Liver (tissue), 9 donors: ENCODE data around the gene CDC14A. TPM values are rescaled to one million over a fixed set of nuclear protein-coding genes. Genes with fewer than 3 reads are reported as not detected.

ENCODE experiments used
- DNase-seq: peaks from one replicate; pipeline ENCODE4 v3.0.0-alpha.2; 2017; ENCODE audit warnings: low spot score
- H3K27ac ChIP-seq, 2 donors: one replicate each; pipeline ENCODE4 v1.7.0; 2013; ENCODE audit warnings: inconsistent platforms in 2 of 2, low read length in 2 of 2, control low read depth in 1 of 2, low read depth in 1 of 2, mild to moderate bottlenecking in 1 of 2
- H3K27me3 ChIP-seq, 4 donors: one replicate each; pipeline versions ENCODE4 v1.6.1 to v1.7.0; 2013; ENCODE audit warnings: low read length in 3 of 4, inconsistent platforms in 1 of 4, mild to moderate bottlenecking in 1 of 4, moderate library complexity in 1 of 4; ENCODE audit not compliant: control insufficient read depth in 4 of 4, insufficient read depth in 4 of 4
- H3K36me3 ChIP-seq, 4 donors: one replicate each; pipeline versions ENCODE4 v1.6.1 to v1.7.0; 2013; ENCODE audit warnings: low read length in 3 of 4, mild to moderate bottlenecking in 3 of 4, low read depth in 1 of 4, moderate library complexity in 1 of 4; ENCODE audit not compliant: control insufficient read depth in 4 of 4, insufficient read depth in 3 of 4
- H3K4me1 ChIP-seq, 4 donors: one replicate each; pipeline versions ENCODE4 v1.6.1 to v1.7.0; 2013; ENCODE audit warnings: low read length in 3 of 4, mild to moderate bottlenecking in 3 of 4, moderate library complexity in 1 of 4; ENCODE audit not compliant: control insufficient read depth in 4 of 4, insufficient read depth in 4 of 4
- H3K4me3 ChIP-seq, 3 donors: one replicate each; pipeline versions ENCODE4 v1.6.1 to v1.7.0; 2013; ENCODE audit warnings: low read length in 3 of 3, control low read depth in 1 of 3, low read depth in 1 of 3, mild to moderate bottlenecking in 1 of 3
- H3K9ac ChIP-seq, 2 donors: one replicate each; pipeline ENCODE4 v1.7.0; 2013; ENCODE audit warnings: low read length in 2 of 2, mild to moderate bottlenecking in 2 of 2, moderate library complexity in 2 of 2, control low read depth in 1 of 2, low read depth in 1 of 2
- H3K9me3 ChIP-seq, 4 donors: one replicate each; pipeline versions ENCODE4 v1.6.1 to v1.7.0; 2013; ENCODE audit warnings: low read length in 3 of 4; ENCODE audit not compliant: control insufficient read depth in 4 of 4
- EGR1 ChIP-seq, 2 donors: IDR thresholded peaks; 2 replicates each; pipeline ENCODE4 v1.6.1; 2016 to 2018; ENCODE audit warnings: antibody characterized with exemption in 2 of 2, low read depth in 2 of 2
- FOXA1 ChIP-seq: IDR thresholded peaks from 2 replicates; pipeline ENCODE4 v1.6.1; 2016; ENCODE audit warnings: antibody characterized with exemption
- FOXA2 ChIP-seq: IDR thresholded peaks from 2 replicates; pipeline ENCODE4 v1.6.1; 2016; ENCODE audit warnings: antibody characterized with exemption
- HNF4A ChIP-seq, 2 donors: conservative IDR thresholded peaks; 2 replicates each; pipeline ENCODE4 v1.6.1; 2016; ENCODE audit warnings: antibody characterized with exemption in 2 of 2, mild to moderate bottlenecking in 2 of 2
- HNF4G ChIP-seq: IDR thresholded peaks from 2 replicates; pipeline ENCODE4 v1.6.1; 2016; ENCODE audit warnings: antibody characterized with exemption
- JUND ChIP-seq, 2 donors: IDR thresholded peaks; 2 replicates each; pipeline ENCODE4 v1.6.1; 2016; ENCODE audit warnings: antibody characterized with exemption in 2 of 2
- RAD21 ChIP-seq, 2 donors: IDR thresholded peaks; 2 replicates each; pipeline ENCODE4 v1.6.1; 2016; ENCODE audit warnings: antibody characterized with exemption in 2 of 2, mild to moderate bottlenecking in 2 of 2
- RXRA ChIP-seq, 2 donors: IDR thresholded peaks; 2 replicates each; pipeline ENCODE4 v1.6.1; 2017 to 2018; ENCODE audit warnings: antibody characterized with exemption in 2 of 2, mild to moderate bottlenecking in 1 of 2
- SP1 ChIP-seq: IDR thresholded peaks from 2 replicates; pipeline ENCODE4 v1.6.1; 2018; ENCODE audit warnings: antibody characterized with exemption, mild to moderate bottlenecking
- TAF1 ChIP-seq: conservative IDR thresholded peaks from 2 replicates; pipeline ENCODE4 v1.6.1; 2016; ENCODE audit warnings: antibody characterized with exemption, mild to moderate bottlenecking
- YY1 ChIP-seq: IDR thresholded peaks from 2 replicates; pipeline ENCODE4 v1.6.1; 2016; ENCODE audit warnings: antibody characterized with exemption, mild to moderate bottlenecking
- WGBS: extraction: QIAGEN DNeasy Blood & Tissue Kit; methylation state at CpG from one replicate; pipeline ENCODE4 v1.1.7; 2013; 5-methylcytosine and 5-hydroxymethylcytosine counted together
- polyA plus RNA-seq, 2 donors: library from polyadenylated mRNA; stranded (reverse) in 1 of 2; unstranded in 1 of 2; fragments of 200-250 nt in 1 of 2; fragments of >200 nt in 1 of 2; fragmentation: Nextera tagmentation in 1 of 2; extraction: Ambion mirVana in 1 of 2; gene quantifications; one replicate each; pipeline versions ENCODE4 v1.2.1 to v1.2.3, GENCODE V29; 2013 to 2015
- total RNA-seq, 2 donors: library from RNA; depleted of rRNA; stranded (reverse); fragments of >200 nt; gene quantifications; one replicate each; pipeline ENCODE4 v1.2.3, GENCODE V29; 2014
- TF ChIP-seq, protein P1 (sequence below): IDR thresholded peaks from 2 replicates; pipeline ENCODE4 v1.6.1; 2016; ENCODE audit warnings: antibody characterized with exemption
- TF ChIP-seq, protein P2 (sequence below): IDR thresholded peaks from 2 replicates; pipeline ENCODE4 v1.6.1; 2016; ENCODE audit warnings: antibody characterized with exemption, mild to moderate bottlenecking
- TF ChIP-seq, protein P3 (sequence below): IDR thresholded peaks from 2 replicates; pipeline ENCODE4 v1.6.1; 2016; ENCODE audit warnings: antibody characterized with exemption
- TF ChIP-seq, protein P4 (sequence below): IDR thresholded peaks from 2 replicates; pipeline ENCODE4 v1.6.1; 2016; ENCODE audit warnings: antibody characterized with exemption
- TF ChIP-seq, protein P5 (sequence below): fragments of 150-350 bp; IDR thresholded peaks from 2 replicates; pipeline ENCODE4 v1.5.1; 2017; ENCODE audit warnings: improper control_type of control experiment, low read depth, low read length; ENCODE audit not compliant: missing input control
- donor health status: healthy.
- donor health status: healthy.
- donor health status: healthy.
- donor health status: healthy.
- donor health status: healthy.

The CDC14A gene
- total and polyA plus RNA-seq, 4 donors, result 0.39 to 4.1 (median 2.6) TPM

DNA sequence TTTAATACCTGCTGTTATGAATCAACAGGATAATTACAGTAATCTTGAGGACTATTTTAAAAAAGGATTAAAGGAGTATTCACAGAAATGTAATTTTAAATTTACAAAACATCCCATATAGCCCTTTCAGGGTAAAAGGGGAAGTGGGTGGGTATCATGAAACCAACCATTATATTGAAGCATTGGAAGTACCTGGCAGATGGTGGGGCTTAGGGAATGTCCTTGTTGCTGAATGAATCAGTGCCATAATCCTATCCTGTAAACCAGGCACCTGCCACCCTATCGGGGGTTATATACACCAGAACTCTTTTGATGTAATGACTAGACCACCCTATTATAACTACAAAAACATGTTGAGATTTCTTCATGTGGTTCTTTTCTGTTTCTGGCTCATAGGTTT, 30.4 kb downstream of the CDC14A start:
- no peaks in the 10 kb centered on the region for H3K4me1 ChIP-seq
- no peak for DNase-seq
- H3K27me3 ChIP-seq, result no peaks in the 10 kb centered on the region

DNA sequence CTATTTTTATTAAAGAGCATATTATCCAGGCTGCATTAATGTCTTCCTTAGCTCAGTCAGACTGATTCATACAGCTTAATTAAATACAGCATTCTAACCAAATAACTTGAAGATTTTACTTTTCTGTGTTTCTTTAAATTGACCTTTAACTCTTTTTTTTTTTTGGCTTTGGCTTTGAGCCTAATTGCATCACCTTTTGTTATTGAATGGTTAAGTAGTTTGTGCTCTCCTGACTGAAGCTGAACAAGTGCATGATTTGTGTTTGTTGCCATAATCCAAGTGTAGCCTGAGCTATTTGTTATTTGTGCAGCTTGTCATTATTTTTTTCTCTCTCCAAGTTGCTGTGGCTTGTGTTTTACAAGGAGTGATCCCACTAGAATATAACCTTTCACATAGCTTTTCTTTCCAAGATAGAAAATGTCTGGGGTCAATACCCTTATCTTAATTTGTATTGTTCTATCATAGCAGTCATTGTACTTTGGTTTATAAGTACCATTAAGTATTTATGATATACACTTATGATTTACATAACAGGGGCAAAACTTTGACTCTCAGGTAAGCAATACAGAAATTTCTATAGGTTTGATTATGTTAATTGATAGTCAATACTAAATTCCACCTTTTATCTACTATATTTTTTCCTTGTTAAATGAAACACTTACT, 31.6 kb downstream of the CDC14A start:
- H3K4me1 ChIP-seq, result no peaks in the 10 kb centered on the region
- H3K36me3 ChIP-seq, result no peaks in the 10 kb centered on the region
- H3K9ac ChIP-seq, result no peak overlapping the region
- H3K27me3 ChIP-seq, result no peaks in the 10 kb centered on the region
- no peaks in the 10 kb centered on the region for H3K9me3 ChIP-seq
- TF ChIP-seq JUND (IDR thresholded peaks at IDR 0.05) (no peak), SP1 (no peak), HNF4G (no peak), HNF4A (conservative IDR thresholded peaks at IDR 0.05) (no peak), TAF1 (no peak), FOXA2 (no peak), RXRA (IDR thresholded peaks at IDR 0.05) (no peak), YY1 (no peak), RAD21 (IDR thresholded peaks at IDR 0.05) (no peak), FOXA1 (no peak), EGR1 (IDR thresholded peaks at IDR 0.05; ENCODE audit: low read depth in 2 of 2) (no peak)
- TF ChIP-seq, protein P1, sequence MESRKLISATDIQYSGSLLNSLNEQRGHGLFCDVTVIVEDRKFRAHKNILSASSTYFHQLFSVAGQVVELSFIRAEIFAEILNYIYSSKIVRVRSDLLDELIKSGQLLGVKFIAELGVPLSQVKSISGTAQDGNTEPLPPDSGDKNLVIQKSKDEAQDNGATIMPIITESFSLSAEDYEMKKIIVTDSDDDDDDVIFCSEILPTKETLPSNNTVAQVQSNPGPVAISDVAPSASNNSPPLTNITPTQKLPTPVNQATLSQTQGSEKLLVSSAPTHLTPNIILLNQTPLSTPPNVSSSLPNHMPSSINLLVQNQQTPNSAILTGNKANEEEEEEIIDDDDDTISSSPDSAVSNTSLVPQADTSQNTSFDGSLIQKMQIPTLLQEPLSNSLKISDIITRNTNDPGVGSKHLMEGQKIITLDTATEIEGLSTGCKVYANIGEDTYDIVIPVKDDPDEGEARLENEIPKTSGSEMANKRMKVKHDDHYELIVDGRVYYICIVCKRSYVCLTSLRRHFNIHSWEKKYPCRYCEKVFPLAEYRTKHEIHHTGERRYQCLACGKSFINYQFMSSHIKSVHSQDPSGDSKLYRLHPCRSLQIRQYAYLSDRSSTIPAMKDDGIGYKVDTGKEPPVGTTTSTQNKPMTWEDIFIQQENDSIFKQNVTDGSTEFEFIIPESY, result no peak
- TF ChIP-seq, protein P2, sequence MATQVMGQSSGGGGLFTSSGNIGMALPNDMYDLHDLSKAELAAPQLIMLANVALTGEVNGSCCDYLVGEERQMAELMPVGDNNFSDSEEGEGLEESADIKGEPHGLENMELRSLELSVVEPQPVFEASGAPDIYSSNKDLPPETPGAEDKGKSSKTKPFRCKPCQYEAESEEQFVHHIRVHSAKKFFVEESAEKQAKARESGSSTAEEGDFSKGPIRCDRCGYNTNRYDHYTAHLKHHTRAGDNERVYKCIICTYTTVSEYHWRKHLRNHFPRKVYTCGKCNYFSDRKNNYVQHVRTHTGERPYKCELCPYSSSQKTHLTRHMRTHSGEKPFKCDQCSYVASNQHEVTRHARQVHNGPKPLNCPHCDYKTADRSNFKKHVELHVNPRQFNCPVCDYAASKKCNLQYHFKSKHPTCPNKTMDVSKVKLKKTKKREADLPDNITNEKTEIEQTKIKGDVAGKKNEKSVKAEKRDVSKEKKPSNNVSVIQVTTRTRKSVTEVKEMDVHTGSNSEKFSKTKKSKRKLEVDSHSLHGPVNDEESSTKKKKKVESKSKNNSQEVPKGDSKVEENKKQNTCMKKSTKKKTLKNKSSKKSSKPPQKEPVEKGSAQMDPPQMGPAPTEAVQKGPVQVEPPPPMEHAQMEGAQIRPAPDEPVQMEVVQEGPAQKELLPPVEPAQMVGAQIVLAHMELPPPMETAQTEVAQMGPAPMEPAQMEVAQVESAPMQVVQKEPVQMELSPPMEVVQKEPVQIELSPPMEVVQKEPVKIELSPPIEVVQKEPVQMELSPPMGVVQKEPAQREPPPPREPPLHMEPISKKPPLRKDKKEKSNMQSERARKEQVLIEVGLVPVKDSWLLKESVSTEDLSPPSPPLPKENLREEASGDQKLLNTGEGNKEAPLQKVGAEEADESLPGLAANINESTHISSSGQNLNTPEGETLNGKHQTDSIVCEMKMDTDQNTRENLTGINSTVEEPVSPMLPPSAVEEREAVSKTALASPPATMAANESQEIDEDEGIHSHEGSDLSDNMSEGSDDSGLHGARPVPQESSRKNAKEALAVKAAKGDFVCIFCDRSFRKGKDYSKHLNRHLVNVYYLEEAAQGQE, result no peak
- TF ChIP-seq, protein P3, sequence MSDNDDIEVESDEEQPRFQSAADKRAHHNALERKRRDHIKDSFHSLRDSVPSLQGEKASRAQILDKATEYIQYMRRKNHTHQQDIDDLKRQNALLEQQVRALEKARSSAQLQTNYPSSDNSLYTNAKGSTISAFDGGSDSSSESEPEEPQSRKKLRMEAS, result no peak
- TF ChIP-seq, protein P4, sequence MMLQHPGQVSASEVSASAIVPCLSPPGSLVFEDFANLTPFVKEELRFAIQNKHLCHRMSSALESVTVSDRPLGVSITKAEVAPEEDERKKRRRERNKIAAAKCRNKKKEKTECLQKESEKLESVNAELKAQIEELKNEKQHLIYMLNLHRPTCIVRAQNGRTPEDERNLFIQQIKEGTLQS, result no peak
- TF ChIP-seq, protein P5, sequence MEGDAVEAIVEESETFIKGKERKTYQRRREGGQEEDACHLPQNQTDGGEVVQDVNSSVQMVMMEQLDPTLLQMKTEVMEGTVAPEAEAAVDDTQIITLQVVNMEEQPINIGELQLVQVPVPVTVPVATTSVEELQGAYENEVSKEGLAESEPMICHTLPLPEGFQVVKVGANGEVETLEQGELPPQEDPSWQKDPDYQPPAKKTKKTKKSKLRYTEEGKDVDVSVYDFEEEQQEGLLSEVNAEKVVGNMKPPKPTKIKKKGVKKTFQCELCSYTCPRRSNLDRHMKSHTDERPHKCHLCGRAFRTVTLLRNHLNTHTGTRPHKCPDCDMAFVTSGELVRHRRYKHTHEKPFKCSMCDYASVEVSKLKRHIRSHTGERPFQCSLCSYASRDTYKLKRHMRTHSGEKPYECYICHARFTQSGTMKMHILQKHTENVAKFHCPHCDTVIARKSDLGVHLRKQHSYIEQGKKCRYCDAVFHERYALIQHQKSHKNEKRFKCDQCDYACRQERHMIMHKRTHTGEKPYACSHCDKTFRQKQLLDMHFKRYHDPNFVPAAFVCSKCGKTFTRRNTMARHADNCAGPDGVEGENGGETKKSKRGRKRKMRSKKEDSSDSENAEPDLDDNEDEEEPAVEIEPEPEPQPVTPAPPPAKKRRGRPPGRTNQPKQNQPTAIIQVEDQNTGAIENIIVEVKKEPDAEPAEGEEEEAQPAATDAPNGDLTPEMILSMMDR, result no peak
- H3K27ac ChIP-seq, result no peak overlapping the region
- H3K4me3 ChIP-seq, result no peak overlapping the region
- DNase-seq, result no peak

More for the DNA sequence above, 30.4 kb downstream of the CDC14A start:
- TF ChIP-seq FOXA2, result no peak
- no peak for TF ChIP-seq FOXA1
- H3K9ac ChIP-seq, result no peak overlapping the region
- H3K4me3 ChIP-seq, result no peak overlapping the region
- H3K9me3 ChIP-seq, result no peaks in the 10 kb centered on the region
- H3K36me3 ChIP-seq, result no peaks in the 10 kb centered on the region
- no peak overlapping the region for H3K27ac ChIP-seq
- 88% methylated on average over 1 of the region's 1 CpG for WGBS
